ENCODE measurements around the gene CHRDL2.

DNA sequence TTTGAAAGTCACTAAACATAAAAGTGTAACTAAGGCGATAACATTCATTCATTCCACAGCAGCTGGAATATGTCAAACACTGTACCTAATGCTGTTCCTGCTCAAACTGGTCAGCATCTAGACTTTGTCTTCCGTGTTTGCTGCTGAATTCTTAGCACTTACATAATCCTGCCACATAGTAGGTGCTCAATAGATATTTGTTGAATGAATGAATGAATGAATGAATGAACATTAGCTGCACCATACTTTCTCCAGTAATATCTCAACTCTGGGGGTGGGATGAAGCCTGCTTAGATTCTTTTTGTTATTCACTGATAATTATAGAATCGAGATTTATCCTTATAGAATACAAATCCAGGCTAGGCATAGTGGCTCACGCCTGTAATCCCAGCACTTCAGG is 10.8 kb upstream of the CHRDL2 start:
- TF ChIP-seq, protein P1, sequence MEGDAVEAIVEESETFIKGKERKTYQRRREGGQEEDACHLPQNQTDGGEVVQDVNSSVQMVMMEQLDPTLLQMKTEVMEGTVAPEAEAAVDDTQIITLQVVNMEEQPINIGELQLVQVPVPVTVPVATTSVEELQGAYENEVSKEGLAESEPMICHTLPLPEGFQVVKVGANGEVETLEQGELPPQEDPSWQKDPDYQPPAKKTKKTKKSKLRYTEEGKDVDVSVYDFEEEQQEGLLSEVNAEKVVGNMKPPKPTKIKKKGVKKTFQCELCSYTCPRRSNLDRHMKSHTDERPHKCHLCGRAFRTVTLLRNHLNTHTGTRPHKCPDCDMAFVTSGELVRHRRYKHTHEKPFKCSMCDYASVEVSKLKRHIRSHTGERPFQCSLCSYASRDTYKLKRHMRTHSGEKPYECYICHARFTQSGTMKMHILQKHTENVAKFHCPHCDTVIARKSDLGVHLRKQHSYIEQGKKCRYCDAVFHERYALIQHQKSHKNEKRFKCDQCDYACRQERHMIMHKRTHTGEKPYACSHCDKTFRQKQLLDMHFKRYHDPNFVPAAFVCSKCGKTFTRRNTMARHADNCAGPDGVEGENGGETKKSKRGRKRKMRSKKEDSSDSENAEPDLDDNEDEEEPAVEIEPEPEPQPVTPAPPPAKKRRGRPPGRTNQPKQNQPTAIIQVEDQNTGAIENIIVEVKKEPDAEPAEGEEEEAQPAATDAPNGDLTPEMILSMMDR (IDR thresholded peaks at IDR 0.05), result no peak
- no peak for TF ChIP-seq EZH2 (IDR thresholded peaks at IDR 0.05; ENCODE audit: borderline replicate concordance, insufficient read depth, low read depth, low read length, poor library complexity, severe bottlenecking)
